ENCODE data around the gene OR10J4. TPM values are rescaled to one million over a fixed set of nuclear protein-coding genes. Genes with fewer than 3 reads are reported as not detected.
"Not testable (repeated sequence)": the region's sequence is repeated elsewhere in the genome, so short reads cannot be mapped to it uniquely, and the experiment has no call there.

The OR10J4 gene
- total and polyA plus RNA-seq, 9 donors = not detected

DNA sequence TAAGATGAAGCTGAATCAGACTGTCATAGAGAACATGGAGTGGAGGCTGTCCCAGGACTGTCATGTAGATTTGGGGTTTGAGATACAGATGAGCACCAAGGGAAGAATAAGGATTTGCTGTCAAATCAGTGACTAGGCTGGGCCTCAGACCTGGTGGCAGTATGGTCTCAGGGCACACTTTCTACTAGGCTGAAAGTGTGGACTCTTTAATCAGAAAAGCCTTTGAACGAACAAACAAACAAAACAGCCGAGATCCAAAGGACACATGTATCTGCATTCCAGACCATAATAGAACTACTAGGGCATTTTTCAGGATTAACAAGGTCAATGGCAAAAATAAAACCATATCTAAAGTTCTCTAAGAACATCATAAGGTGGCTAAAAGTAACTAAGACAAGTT lies 10.4 kb downstream of the OR10J4 start:
- Histone ChIP-seq H3K27me3 (ENCODE audit: control insufficient read depth, insufficient read depth, low read length) (no peaks in the 10 kb centered on the region), H3K4me3 (ENCODE audit: low read length) (no peak overlapping the region)

DNA sequence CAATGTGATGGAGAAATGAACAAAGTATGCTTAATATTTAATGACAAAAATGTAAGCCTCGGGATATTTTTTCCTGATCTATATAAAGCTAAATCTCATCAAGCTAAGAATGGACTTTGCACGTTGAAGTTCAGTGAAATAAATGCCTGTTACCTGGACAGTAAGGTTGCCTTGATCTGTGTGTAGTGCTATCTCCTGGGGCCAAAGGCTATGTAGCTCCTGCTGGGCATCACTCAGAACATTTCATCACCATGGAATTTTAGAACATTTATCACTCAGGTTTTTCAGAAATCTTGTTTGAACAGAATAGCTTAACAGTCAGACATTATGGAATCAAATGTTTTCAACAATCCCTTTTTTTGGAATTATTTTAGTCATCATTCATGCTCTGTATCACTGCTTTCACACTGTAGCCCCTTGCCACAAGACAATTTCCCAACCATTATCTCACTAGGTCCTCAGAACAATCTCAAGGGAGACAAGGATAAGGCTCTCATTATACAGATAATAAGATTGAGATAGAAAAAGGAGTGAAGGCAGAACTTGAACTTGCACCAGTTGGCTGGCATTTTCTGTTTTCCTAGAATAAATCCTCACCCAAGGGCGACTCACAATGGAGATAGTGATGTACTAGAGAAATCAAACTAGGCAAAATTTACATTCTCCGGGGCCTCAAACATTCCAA lies 11.2 kb downstream of the OR10J4 start:
- no peaks in the 10 kb centered on the region for H3K27me3 ChIP-seq (ENCODE audit: control insufficient read depth, insufficient read depth, low read length)
- 60% methylated on average over 1 of the region's 4 CpGs for WGBS (ENCODE audit: insufficient coverage)
- no peak for DNase-seq
- H3K4me3 ChIP-seq (ENCODE audit: low read length) = no peak overlapping the region
- no peak overlapping the region for H3K27ac ChIP-seq (ENCODE audit: low read length)
- no peaks in the 10 kb centered on the region for H3K36me3 ChIP-seq (ENCODE audit: control insufficient read depth, insufficient read depth, low read length)
- no peaks in the 10 kb centered on the region for H3K4me1 ChIP-seq (ENCODE audit: control insufficient read depth, insufficient read depth, low read length)
- H3K9me3 ChIP-seq (replicated peaks; ENCODE audit: control insufficient read depth, low read depth, low read length) = no peaks in the 10 kb centered on the region

More for the DNA sequence above, 10.4 kb downstream of the OR10J4 start:
- DNase-seq = no peak
- no peak overlapping the region for H3K27ac ChIP-seq (ENCODE audit: low read length)
- H3K4me1 ChIP-seq (ENCODE audit: control insufficient read depth, insufficient read depth, low read length) = no peaks in the 10 kb centered on the region
- WGBS (ENCODE audit: insufficient coverage) = no CpG with 5 or more reads among the region's 2 CpGs
- H3K9me3 ChIP-seq (replicated peaks; ENCODE audit: control insufficient read depth, low read depth, low read length) = no peaks in the 10 kb centered on the region
- H3K36me3 ChIP-seq (ENCODE audit: control insufficient read depth, insufficient read depth, low read length) = no peaks in the 10 kb centered on the region

DNA sequence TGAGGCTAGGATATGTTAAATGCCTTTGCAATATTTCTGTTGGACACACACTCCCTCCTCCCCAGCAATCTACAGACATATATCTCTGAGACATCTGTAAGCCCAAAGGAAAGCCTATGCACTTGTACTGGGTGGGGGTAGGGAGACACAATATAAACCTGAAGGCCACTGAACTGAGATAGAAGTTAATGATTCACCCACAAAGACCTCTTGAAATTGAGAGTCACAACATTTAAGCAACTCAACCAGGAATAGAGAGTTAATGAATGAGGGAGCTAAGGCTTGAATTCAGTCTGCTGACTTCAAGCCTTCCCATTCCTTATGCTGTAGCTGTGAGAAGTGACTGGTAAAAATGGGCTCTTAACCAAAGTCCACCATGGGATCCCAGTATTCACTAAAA lies 12.5 kb downstream of the OR10J4 start:
- Histone ChIP-seq H3K27ac (ENCODE audit: low read length) (no peak overlapping the region), H3K4me1 (ENCODE audit: control insufficient read depth, insufficient read depth, low read length) (no peaks in the 10 kb centered on the region), H3K27me3 (ENCODE audit: control insufficient read depth, insufficient read depth, low read length) (no peaks in the 10 kb centered on the region), H3K36me3 (ENCODE audit: control insufficient read depth, insufficient read depth, low read length) (no peaks in the 10 kb centered on the region), H3K9me3 (replicated peaks; ENCODE audit: control insufficient read depth, low read depth, low read length) (no peaks in the 10 kb centered on the region), H3K4me3 (ENCODE audit: low read length) (no peak overlapping the region)
- no peak for DNase-seq

DNA sequence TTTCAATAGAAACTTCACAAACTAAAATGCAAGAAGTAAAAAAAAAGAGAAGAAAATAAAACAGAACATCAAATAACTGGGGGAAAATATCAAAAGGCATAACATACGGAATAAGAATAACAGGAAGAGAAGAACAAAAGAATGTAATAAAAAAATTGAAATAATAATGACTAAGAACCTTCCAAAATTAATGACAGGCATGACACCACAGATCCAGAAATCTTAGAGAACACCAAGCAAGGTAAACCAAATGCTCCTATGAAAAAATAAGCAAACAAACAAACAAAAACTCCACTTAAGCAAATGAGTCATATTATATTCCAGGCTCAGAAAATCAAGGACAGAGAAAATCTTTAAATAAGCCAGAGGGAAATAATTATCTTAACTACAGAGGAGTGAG lies 16.2 kb downstream of the OR10J4 start:
- no peak for DNase-seq
- Histone ChIP-seq H3K36me3 (ENCODE audit: control insufficient read depth, insufficient read depth, low read length) (no peaks in the 10 kb centered on the region), H3K4me3 (ENCODE audit: low read length) (no peak overlapping the region), H3K9me3 (replicated peaks; ENCODE audit: control insufficient read depth, low read depth, low read length) (no peaks in the 10 kb centered on the region), H3K27me3 (ENCODE audit: control insufficient read depth, insufficient read depth, low read length) (no peaks in the 10 kb centered on the region), H3K27ac (ENCODE audit: low read length) (no peak overlapping the region), H3K4me1 (ENCODE audit: control insufficient read depth, insufficient read depth, low read length) (no peaks in the 10 kb centered on the region)
- WGBS (ENCODE audit: insufficient coverage) = no CpG with 5 or more reads among the region's 1 CpG

DNA sequence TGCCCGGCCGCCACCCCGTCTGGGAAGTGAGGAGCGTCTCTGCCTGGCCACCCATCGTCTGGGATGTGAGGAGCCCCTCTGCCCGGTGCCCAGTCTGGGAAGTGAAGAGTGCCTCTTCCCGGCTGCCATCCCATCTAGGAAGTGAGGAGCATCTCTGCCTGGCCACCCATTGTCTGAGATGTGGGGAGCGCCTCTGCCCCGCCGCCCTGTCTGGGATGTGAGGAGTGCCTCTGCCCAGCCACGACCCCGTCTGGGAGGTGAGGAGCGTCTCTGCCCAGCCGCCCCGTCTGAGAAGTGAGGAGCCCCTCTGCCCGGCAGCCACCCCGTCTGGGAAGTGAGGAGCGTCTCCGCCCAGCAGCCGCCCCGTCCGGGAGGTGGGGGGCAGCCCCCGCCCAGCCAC lies 17.6 kb downstream of the OR10J4 start:
- no CpG with 5 or more reads among the region's 23 CpGs for WGBS (ENCODE audit: insufficient coverage)
- H3K4me3 ChIP-seq (ENCODE audit: low read length); H3K9me3 ChIP-seq (replicated peaks; ENCODE audit: control insufficient read depth, low read depth, low read length); H3K27ac ChIP-seq (ENCODE audit: low read length); DNase-seq; H3K4me1 ChIP-seq (ENCODE audit: control insufficient read depth, insufficient read depth, low read length); H3K27me3 ChIP-seq (ENCODE audit: control insufficient read depth, insufficient read depth, low read length); H3K36me3 ChIP-seq (ENCODE audit: control insufficient read depth, insufficient read depth, low read length): not testable (repeated sequence)

DNA sequence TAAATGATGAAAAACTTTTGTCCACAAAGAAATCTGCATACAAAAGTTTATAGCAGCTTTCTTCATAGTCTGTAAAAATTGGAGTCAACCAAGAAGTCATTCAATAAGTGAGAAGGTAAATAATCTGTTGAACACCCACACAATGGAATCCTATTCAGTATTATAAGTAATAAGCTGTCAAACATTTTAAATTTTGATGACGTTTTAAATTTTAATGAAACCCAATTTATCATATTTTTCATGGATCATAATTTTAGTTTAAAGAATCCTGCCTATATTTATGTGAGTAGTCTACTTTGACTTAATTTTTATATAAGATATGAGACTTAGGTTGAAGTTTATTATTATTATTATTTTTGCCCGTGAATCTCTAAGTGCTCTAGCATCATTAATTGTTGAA lies 27.5 kb downstream of the OR10J4 start:
- no peak for DNase-seq
- Histone ChIP-seq H3K4me1 (ENCODE audit: control insufficient read depth, insufficient read depth, low read length) (no peaks in the 10 kb centered on the region), H3K27me3 (ENCODE audit: control insufficient read depth, insufficient read depth, low read length) (no peaks in the 10 kb centered on the region), H3K27ac (ENCODE audit: low read length) (no peak overlapping the region), H3K36me3 (ENCODE audit: control insufficient read depth, insufficient read depth, low read length) (no peaks in the 10 kb centered on the region), H3K4me3 (ENCODE audit: low read length) (no peak overlapping the region), H3K9me3 (replicated peaks; ENCODE audit: control insufficient read depth, low read depth, low read length) (peaks cover 10% of the 10 kb centered on the region)
- WGBS (ENCODE audit: insufficient coverage) = no CpG with 5 or more reads among the region's 2 CpGs

DNA sequence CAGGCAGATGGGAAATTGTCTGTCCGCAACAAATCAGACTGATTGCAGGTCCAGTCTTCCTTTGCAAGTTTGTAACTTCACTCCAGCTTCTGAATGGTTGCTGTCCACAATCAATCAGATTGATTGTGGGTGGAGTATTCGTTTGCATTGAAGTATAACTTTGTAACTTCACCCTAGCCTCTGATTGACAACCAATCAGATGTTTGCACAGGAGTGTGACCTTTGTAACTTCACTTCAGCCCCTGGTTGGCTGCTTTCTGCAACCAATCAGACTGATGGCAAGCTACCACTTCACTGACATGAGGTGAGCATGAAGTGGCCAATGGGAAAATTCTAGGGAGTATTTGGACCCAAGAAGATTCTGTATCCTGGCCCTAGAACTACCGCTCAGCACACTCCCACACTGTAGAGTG lies 33.2 kb downstream of the OR10J4 start:
- peaks cover 10% of the 10 kb centered on the region for H3K9me3 ChIP-seq (replicated peaks; ENCODE audit: control insufficient read depth, low read depth, low read length)
- no peak overlapping the region for H3K4me3 ChIP-seq (ENCODE audit: low read length)
- no peak for DNase-seq
- H3K27me3 ChIP-seq (ENCODE audit: control insufficient read depth, insufficient read depth, low read length) = no peaks in the 10 kb centered on the region
- no peaks in the 10 kb centered on the region for H3K36me3 ChIP-seq (ENCODE audit: control insufficient read depth, insufficient read depth, low read length)
- 100% methylated on average over 2 of the region's 3 CpGs for WGBS (ENCODE audit: insufficient coverage)
- no peaks in the 10 kb centered on the region for H3K4me1 ChIP-seq (ENCODE audit: control insufficient read depth, insufficient read depth, low read length)
- H3K27ac ChIP-seq (ENCODE audit: low read length) = no peak overlapping the region

DNA sequence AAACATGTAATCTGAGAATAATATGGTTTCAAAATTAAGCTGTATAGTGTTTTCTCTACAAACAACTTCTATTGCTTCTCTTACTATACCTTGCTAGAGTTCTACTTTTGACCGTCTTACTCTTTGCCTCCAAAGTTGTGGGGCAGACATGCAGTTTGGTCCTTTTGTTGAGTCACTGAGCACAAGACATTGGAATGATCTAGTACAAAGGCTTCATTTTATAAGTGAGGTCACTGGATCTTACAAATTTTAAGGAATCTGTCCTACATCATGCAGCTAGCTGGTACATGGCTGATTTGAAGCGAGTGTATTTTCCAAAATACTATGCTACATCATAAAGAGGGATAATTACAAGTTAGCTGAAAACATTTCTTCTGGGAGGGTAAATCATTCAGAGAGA lies 36.3 kb downstream of the OR10J4 start:
- no peaks in the 10 kb centered on the region for H3K36me3 ChIP-seq (ENCODE audit: control insufficient read depth, insufficient read depth, low read length)
- no peak for DNase-seq
- no peak overlapping the region for H3K4me3 ChIP-seq (ENCODE audit: low read length)
- no peaks in the 10 kb centered on the region for H3K4me1 ChIP-seq (ENCODE audit: control insufficient read depth, insufficient read depth, low read length)
- WGBS (ENCODE audit: insufficient coverage) = no CpG with 5 or more reads among the region's 2 CpGs
- H3K27ac ChIP-seq (ENCODE audit: low read length) = no peak overlapping the region
- H3K9me3 ChIP-seq (replicated peaks; ENCODE audit: control insufficient read depth, low read depth, low read length) = peaks cover 2% of the 10 kb centered on the region
- no peaks in the 10 kb centered on the region for H3K27me3 ChIP-seq (ENCODE audit: control insufficient read depth, insufficient read depth, low read length)

DNA sequence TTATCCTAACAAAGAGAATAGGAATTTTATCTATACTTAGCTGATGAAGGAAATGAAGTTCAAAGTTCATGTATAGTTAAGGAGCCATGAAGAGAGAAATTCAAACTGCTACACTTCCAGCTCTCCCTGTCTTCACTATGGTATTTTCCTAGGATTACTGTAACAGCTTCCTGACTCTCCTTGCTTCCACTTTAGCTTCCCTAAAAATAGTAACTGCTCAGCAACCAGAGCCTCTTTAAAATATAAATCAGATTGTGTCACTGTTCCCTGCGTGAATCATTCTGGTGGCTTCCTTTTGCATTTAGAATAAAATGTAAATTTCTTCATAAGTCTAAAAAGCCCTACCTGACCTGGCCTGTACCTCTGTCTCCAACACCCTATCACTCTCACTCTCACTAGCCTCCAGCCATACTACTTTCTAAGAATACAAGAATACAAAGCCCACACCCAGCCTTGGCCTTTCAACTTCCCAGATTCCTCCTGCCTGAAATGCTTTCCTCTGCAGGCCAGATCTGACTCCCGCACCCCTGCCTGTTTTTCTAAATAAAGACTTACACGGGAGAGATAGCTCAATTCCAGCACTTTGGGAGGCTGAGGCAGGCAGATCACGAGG lies 38.0 kb downstream of the OR10J4 start:
- no peaks in the 10 kb centered on the region for H3K27me3 ChIP-seq (ENCODE audit: control insufficient read depth, insufficient read depth, low read length)
- peak; percentile 6 for DNase-seq
- no peak overlapping the region for H3K4me3 ChIP-seq (ENCODE audit: low read length)
- no peaks in the 10 kb centered on the region for H3K36me3 ChIP-seq (ENCODE audit: control insufficient read depth, insufficient read depth, low read length)
- 100% methylated on average over 1 of the region's 4 CpGs for WGBS (ENCODE audit: insufficient coverage)
- H3K27ac ChIP-seq (ENCODE audit: low read length) = no peak overlapping the region
- H3K9me3 ChIP-seq (replicated peaks; ENCODE audit: control insufficient read depth, low read depth, low read length) = no peaks in the 10 kb centered on the region
- no peaks in the 10 kb centered on the region for H3K4me1 ChIP-seq (ENCODE audit: control insufficient read depth, insufficient read depth, low read length)

DNA sequence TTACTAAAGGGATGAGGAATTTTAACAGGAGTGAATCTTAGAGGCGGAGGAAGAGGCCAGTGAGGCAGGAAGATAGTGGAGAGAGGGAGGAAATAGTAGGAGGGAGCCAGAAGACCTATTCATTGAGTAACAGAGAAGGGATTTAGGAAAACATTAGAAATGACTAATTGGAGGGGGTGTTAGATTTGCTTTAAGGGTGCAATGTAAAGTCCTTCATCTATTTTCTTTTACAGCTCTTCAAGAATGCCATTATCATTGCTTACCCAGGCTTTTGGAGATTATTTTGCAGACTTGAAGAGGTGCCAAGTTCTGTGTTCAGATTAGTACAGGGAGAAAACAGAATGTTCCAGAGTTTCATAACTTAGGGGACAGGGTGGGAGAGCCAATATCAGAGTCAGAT lies 41.3 kb downstream of the OR10J4 start:
- no peak overlapping the region for H3K4me3 ChIP-seq (ENCODE audit: low read length)
- H3K36me3 ChIP-seq (ENCODE audit: control insufficient read depth, insufficient read depth, low read length) = no peaks in the 10 kb centered on the region
- no peaks in the 10 kb centered on the region for H3K9me3 ChIP-seq (replicated peaks; ENCODE audit: control insufficient read depth, low read depth, low read length)
- no peak overlapping the region for H3K27ac ChIP-seq (ENCODE audit: low read length)
- H3K4me1 ChIP-seq (ENCODE audit: control insufficient read depth, insufficient read depth, low read length) = no peaks in the 10 kb centered on the region
- DNase-seq = no peak
- WGBS (ENCODE audit: insufficient coverage) = 78% methylated on average over 1 of the region's 1 CpG
- no peaks in the 10 kb centered on the region for H3K27me3 ChIP-seq (ENCODE audit: control insufficient read depth, insufficient read depth, low read length)

DNA sequence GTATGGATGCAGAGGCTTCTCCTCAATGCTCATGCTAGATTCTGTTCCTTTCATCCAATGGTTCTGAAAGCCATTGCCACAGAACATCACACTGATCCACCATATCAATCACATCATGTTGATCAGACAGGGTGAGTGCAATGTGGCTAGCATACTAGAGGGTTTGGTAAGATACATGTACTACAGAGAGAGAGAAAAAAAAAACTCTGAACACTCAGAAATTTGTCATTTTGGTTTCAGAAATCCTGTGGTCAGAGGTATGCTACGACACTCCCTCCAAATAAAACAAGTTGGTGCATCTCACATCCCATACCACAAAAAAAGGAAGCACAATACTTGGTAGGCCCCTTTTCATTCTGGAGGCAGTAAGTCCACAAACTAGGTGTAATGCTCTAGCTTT lies 42.9 kb downstream of the OR10J4 start:
- Histone ChIP-seq H3K27ac (ENCODE audit: low read length) (no peak overlapping the region), H3K4me3 (ENCODE audit: low read length) (no peak overlapping the region), H3K27me3 (ENCODE audit: control insufficient read depth, insufficient read depth, low read length) (no peaks in the 10 kb centered on the region), H3K4me1 (ENCODE audit: control insufficient read depth, insufficient read depth, low read length) (no peaks in the 10 kb centered on the region), H3K36me3 (ENCODE audit: control insufficient read depth, insufficient read depth, low read length) (no peaks in the 10 kb centered on the region), H3K9me3 (replicated peaks; ENCODE audit: control insufficient read depth, low read depth, low read length) (no peaks in the 10 kb centered on the region)
- no peak for DNase-seq
- no CpG with 5 or more reads among the region's 1 CpG for WGBS (ENCODE audit: insufficient coverage)
